ENCODE measurements around the gene TEPSIN.

Gene TEPSIN

GRCh38 chr17:81273698-81274470, 35.0 kb upstream of the TEPSIN start:
- no peak for DNase-seq (ENCODE audit: low read depth, low spot score)
- H3K4me3 ChIP-seq (ENCODE audit: low read length), result no peak overlapping the region

- H3K4me3 ChIP-seq (ENCODE audit: low read length), result no peak overlapping the region
- no peak for DNase-seq (ENCODE audit: low read depth, low spot score)
These were observed 33.8 kb upstream of the TEPSIN start for GRCh38 chr17:81272616-81273015.

GRCh38 chr17:81271226-81271625, 32.4 kb upstream of the TEPSIN start:
- no peak overlapping the region for H3K4me3 ChIP-seq (ENCODE audit: low read length)
- no peak for DNase-seq (ENCODE audit: low read depth, low spot score)

GRCh38 chr17:81270279-81270678, 31.4 kb upstream of the TEPSIN start:
- no peak overlapping the region for H3K4me3 ChIP-seq (ENCODE audit: low read length)
- DNase-seq (ENCODE audit: low read depth, low spot score), result no peak

- no peak for DNase-seq (ENCODE audit: low read depth, low spot score)
- no peak overlapping the region for H3K4me3 ChIP-seq (ENCODE audit: low read length)
These were observed 28.7 kb upstream of the TEPSIN start for GRCh38 chr17:81267390-81268067.

GRCh38 chr17:81265576-81265975, 26.7 kb upstream of the TEPSIN start:
- DNase-seq (ENCODE audit: low read depth, low spot score), result no peak
- no peak overlapping the region for H3K4me3 ChIP-seq (ENCODE audit: low read length)

GRCh38 chr17:81264640-81265039, 25.8 kb upstream of the TEPSIN start:
- DNase-seq (ENCODE audit: low read depth, low spot score), result no peak
- no peak overlapping the region for H3K4me3 ChIP-seq (ENCODE audit: low read length)

- no peak overlapping the region for H3K4me3 ChIP-seq (ENCODE audit: low read length)
- no peak for DNase-seq (ENCODE audit: low read depth, low spot score)
These were observed 24.7 kb upstream of the TEPSIN start for GRCh38 chr17:81263371-81264181.

- no peak overlapping the region for H3K4me3 ChIP-seq (ENCODE audit: low read length)
- no peak for DNase-seq (ENCODE audit: low read depth, low spot score)
These were observed 22.9 kb upstream of the TEPSIN start for GRCh38 chr17:81261582-81262336.

- H3K4me3 ChIP-seq (ENCODE audit: low read length), result no peak overlapping the region
- no peak for DNase-seq (ENCODE audit: low read depth, low spot score)
These were observed 22.2 kb upstream of the TEPSIN start for GRCh38 chr17:81261096-81261495.

- no peak overlapping the region for H3K4me3 ChIP-seq (ENCODE audit: low read length)
- no peak for DNase-seq (ENCODE audit: low read depth, low spot score)
These were observed 21.8 kb upstream of the TEPSIN start for GRCh38 chr17:81260641-81261040.

GRCh38 chr17:81260171-81260570, 21.3 kb upstream of the TEPSIN start:
- no peak for DNase-seq (ENCODE audit: low read depth, low spot score)
- no peak overlapping the region for H3K4me3 ChIP-seq (ENCODE audit: low read length)

- DNase-seq (ENCODE audit: low read depth, low spot score), result no peak
- no peak overlapping the region for H3K4me3 ChIP-seq (ENCODE audit: low read length)
These were observed 20.3 kb upstream of the TEPSIN start for GRCh38 chr17:81259058-81259605.

- no peak overlapping the region for H3K4me3 ChIP-seq (ENCODE audit: low read length)
- no peak for DNase-seq (ENCODE audit: low read depth, low spot score)
These were observed 19.4 kb upstream of the TEPSIN start for GRCh38 chr17:81258292-81258691.

- no peak overlapping the region for H3K4me3 ChIP-seq (ENCODE audit: low read length)
- DNase-seq (ENCODE audit: low read depth, low spot score), result no peak
These were observed 18.7 kb upstream of the TEPSIN start for GRCh38 chr17:81257533-81257932.

- H3K4me3 ChIP-seq (ENCODE audit: low read length), result no peak overlapping the region
- no peak for DNase-seq (ENCODE audit: low read depth, low spot score)
These were observed 17.8 kb upstream of the TEPSIN start for GRCh38 chr17:81256616-81257015.

GRCh38 chr17:81254955-81255717, 16.3 kb upstream of the TEPSIN start:
- DNase-seq (ENCODE audit: low read depth, low spot score), result no peak
- no peak overlapping the region for H3K4me3 ChIP-seq (ENCODE audit: low read length)

- no peak for DNase-seq (ENCODE audit: low read depth, low spot score)
- no peak overlapping the region for H3K4me3 ChIP-seq (ENCODE audit: low read length)
These were observed 14.7 kb upstream of the TEPSIN start for GRCh38 chr17:81253358-81254131.
